SK-N-SH (cell line): ENCODE measurements around the gene EIF3F. TPM values are rescaled to one million over a fixed set of nuclear protein-coding genes. Genes with fewer than 3 reads are reported as not detected.

ENCODE experiments used
- CTCF ChIA-PET: fragments of 300-600, 350-600 bp; formaldehyde crosslinking; extraction: SDS; loops from one replicate; lab custom pipeline; 2021; lab: Yijun Ruan, JAX
- POLR2A ChIA-PET: fragments of 350-600 bp; sonication (Branson Sonifier 250); formaldehyde crosslinking; extraction: SDS; loops from one replicate; lab custom pipeline; 2020; ENCODE audit warnings: antibody characterized with exemption, inconsistent platforms; lab: Yijun Ruan, JAX
- DNase-seq: peaks from one replicate; pipeline ENCODE4 v3.0.0; 2012
- H2AFZ ChIP-seq: fragments of 200-600 bp; sonication (generic); 2 replicates; pipeline ENCODE4 v1.8.1; 2016; ENCODE audit warnings: antibody characterized with exemption, mild to moderate bottlenecking, low read depth
- H3F3A ChIP-seq: fragments of 200-600 bp; sonication (generic); replicated peaks from 2 replicates; pipeline ENCODE3; 2016; ENCODE audit warnings: antibody characterized with exemption, mild to moderate bottlenecking; ENCODE audit not compliant: insufficient read depth
- H3K27ac ChIP-seq, 2 experiments: fragments of 200-500 bp in 1 of 2; fragments of 200-600 bp in 1 of 2; sonication (Bioruptor generic) in 1 of 2; sonication (generic), shearing (Covaris generic) in 1 of 2; 2 replicates each; pipeline versions ENCODE4 v1.5.1 to v1.6.1; 2014 to 2016; ENCODE audit warnings: low read depth in 2 of 2, inconsistent platforms in 1 of 2, low read length in 1 of 2, mild to moderate bottlenecking in 1 of 2, mixed read lengths in 1 of 2
- H3K27me3 ChIP-seq: fragments of 200-600 bp; sonication (generic), shearing (Covaris generic); 2 replicates; pipeline ENCODE4 v1.6.1; 2016; ENCODE audit warnings: mixed run types; ENCODE audit not compliant: insufficient read depth
- H3K36me3 ChIP-seq, 2 experiments: fragments of 200-500 bp in 1 of 2; fragments of 200-600 bp in 1 of 2; sonication (Bioruptor generic) in 1 of 2; sonication (generic) in 1 of 2; replicated peaks in 1 of 2; 2 replicates each; pipeline versions ENCODE3 to v1.5.1; 2014 to 2016; ENCODE audit warnings: low read length in 1 of 2, mild to moderate bottlenecking in 1 of 2; ENCODE audit not compliant: insufficient read depth in 2 of 2, control insufficient read depth in 1 of 2
- H3K4me1 ChIP-seq, 2 experiments: fragments of 200-500 bp in 1 of 2; fragments of 200-600 bp in 1 of 2; sonication (Bioruptor generic) in 1 of 2; sonication (generic), shearing (Covaris generic) in 1 of 2; 2 replicates each; pipeline versions ENCODE4 v1.5.1 to v1.6.1; 2014 to 2016; ENCODE audit warnings: low read depth in 1 of 2, low read length in 1 of 2, mixed run types in 1 of 2; ENCODE audit not compliant: insufficient read depth in 2 of 2, control insufficient read depth in 1 of 2
- H3K4me2 ChIP-seq: fragments of 200-600 bp; sonication (generic), shearing (Covaris generic); 2 replicates; pipeline ENCODE4 v1.6.1; 2017; ENCODE audit warnings: mixed run types
- H3K4me3 ChIP-seq, 2 experiments: fragments of 200-500 bp in 1 of 2; fragments of 200-600 bp in 1 of 2; sonication (Bioruptor generic) in 1 of 2; sonication (generic), shearing (Covaris generic) in 1 of 2; 2 replicates each; pipeline versions ENCODE4 v1.5.1 to v1.8.1; 2014 to 2016; ENCODE audit warnings: low read depth in 2 of 2, inconsistent platforms in 1 of 2, low read length in 1 of 2, mild to moderate bottlenecking in 1 of 2, mixed read lengths in 1 of 2, moderate library complexity in 1 of 2
- H3K79me2 ChIP-seq: fragments of 200-600 bp; sonication (generic); 2 replicates; pipeline ENCODE4 v1.8.1; 2017; ENCODE audit warnings: mild to moderate bottlenecking; ENCODE audit not compliant: insufficient read depth
- H3K9ac ChIP-seq: fragments of 200-600 bp; sonication (generic); 2 replicates; pipeline ENCODE4 v1.6.1; 2017; ENCODE audit warnings: mixed run types
- H3K9me2 ChIP-seq: fragments of 200-600 bp; sonication (generic); 2 replicates; pipeline ENCODE4 v1.6.1; 2017; ENCODE audit warnings: mixed run types
- H3K9me3 ChIP-seq: fragments of 200-600 bp; sonication (generic); 2 replicates; pipeline ENCODE4 v1.6.1; 2017; ENCODE audit warnings: mixed run types, mild to moderate bottlenecking, moderate library complexity
- H4K20me1 ChIP-seq: fragments of 200-600 bp; sonication (generic); 2 replicates; pipeline ENCODE4 v1.6.1; 2017; ENCODE audit warnings: mild to moderate bottlenecking, mixed run types; ENCODE audit not compliant: insufficient read depth
- CHD2 ChIP-seq: fragments of 150-350 bp; IDR thresholded peaks from 2 replicates; pipeline ENCODE4 v1.6.1; 2018; ENCODE audit warnings: low read length; ENCODE audit not compliant: partially characterized antibody
- FOXJ3 ChIP-seq: sonication (generic); formaldehyde crosslinking; IDR thresholded peaks from 2 replicates; pipeline ENCODE4 v1.5.1; 2020; ENCODE audit warnings: mild to moderate bottlenecking, missing genetic modification reagents
- FOXM1 ChIP-seq: IDR thresholded peaks from 2 replicates; pipeline ENCODE4 v1.4.0; 2012; ENCODE audit warnings: low read depth, mild to moderate bottlenecking
- GABPA ChIP-seq: IDR thresholded peaks from 2 replicates; pipeline ENCODE4 v1.4.0; 2012; ENCODE audit warnings: low read depth, mild to moderate bottlenecking
- MEF2A ChIP-seq: IDR thresholded peaks from 2 replicates; pipeline ENCODE4 v1.4.0; 2012; ENCODE audit warnings: low read depth, borderline replicate concordance
- NFIC ChIP-seq: IDR thresholded peaks from 2 replicates; pipeline ENCODE4 v1.4.0; 2012; ENCODE audit warnings: borderline replicate concordance
- NRF1 ChIP-seq: IDR thresholded peaks from 2 replicates; pipeline ENCODE4 v1.6.1; 2012; ENCODE audit warnings: low read depth, mild to moderate bottlenecking, low read length
- REST ChIP-seq: IDR thresholded peaks from 2 replicates; pipeline ENCODE4 v1.6.1; 2012; ENCODE audit warnings: mild to moderate bottlenecking, low read depth, low read length, moderate library complexity
- RXRA ChIP-seq: IDR thresholded peaks from 2 replicates; pipeline ENCODE4 v1.4.0; 2012; ENCODE audit warnings: low read depth, mild to moderate bottlenecking, borderline replicate concordance
- TCF12 ChIP-seq: IDR thresholded peaks from 2 replicates; pipeline ENCODE4 v1.4.0; 2012
- USF2 ChIP-seq: fragments of 150-350 bp; IDR thresholded peaks from 2 replicates; pipeline ENCODE4 v1.6.1; 2017; ENCODE audit warnings: antibody characterized with exemption, low read length, low read depth, borderline replicate concordance
- WGBS: methylation state at CpG from one replicate; pipeline ENCODE4 v1.1.6; 2017; ENCODE audit warnings: low lambda C conversion rate; 5-methylcytosine and 5-hydroxymethylcytosine counted together
- polyA plus RNA-seq, 3 experiments: library from polyadenylated mRNA; depleted of rRNA; stranded (reverse); fragments of >200 nt; gene quantifications; 2 replicates each; pipeline ENCODE4 v1.2.3, GENCODE V29; 2012

EIF3F gene
- polyA plus RNA-seq, 1 of the 3 experiments (the other 2 are of a cell fraction), result 341 TPM

GRCh38 chr11:7981619-7982157 lies 5.4 kb upstream of the EIF3F start:
- no peaks in the 10 kb centered on the region for H3K4me1 ChIP-seq
- no peaks in the 10 kb centered on the region for H3K79me2 ChIP-seq
- H2AFZ ChIP-seq, result no peak overlapping the region
- no peak overlapping the region for H3K4me2 ChIP-seq
- H3K4me3 ChIP-seq, result no peak overlapping the region
- no peaks in the 10 kb centered on the region for H3K36me3 ChIP-seq
- POLR2A ChIA-PET, result no interaction called here
- no peak overlapping the region for H3K9ac ChIP-seq
- no peaks in the 10 kb centered on the region for H3K9me2 ChIP-seq
- CTCF ChIA-PET, result no interaction called here
- peaks cover 13% of the 10 kb centered on the region for H3F3A ChIP-seq
- no peak for DNase-seq
- H3K9me3 ChIP-seq, result no peaks in the 10 kb centered on the region
- no peak for TF ChIP-seq NRF1
- no peak for TF ChIP-seq TCF12
- no peak for TF ChIP-seq REST
- TF ChIP-seq FOXM1, result no peak
- TF ChIP-seq FOXJ3 (CRISPR knock-in tag), result no peak
- no peak for TF ChIP-seq USF2
- TF ChIP-seq NFIC, result no peak
- TF ChIP-seq RXRA, result no peak
- H3K27me3 ChIP-seq, result no peaks in the 10 kb centered on the region
- H4K20me1 ChIP-seq, result no peaks in the 10 kb centered on the region
- H3K27ac ChIP-seq, result no peak overlapping the region
- WGBS, result 25% methylated on average over 1 of the region's 1 CpG

GRCh38 chr11:7982582-7983119 lies 4.5 kb upstream of the EIF3F start:
- no peaks in the 10 kb centered on the region for H3K4me1 ChIP-seq
- no peaks in the 10 kb centered on the region for H3K36me3 ChIP-seq
- H3K27me3 ChIP-seq, result no peaks in the 10 kb centered on the region
- no peaks in the 10 kb centered on the region for H3K9me2 ChIP-seq
- H3K27ac ChIP-seq, result no peak overlapping the region
- WGBS, result 37% methylated on average over 1 of the region's 1 CpG
- no peak overlapping the region for H3K9ac ChIP-seq
- POLR2A ChIA-PET, result no interaction called here
- H3K4me3 ChIP-seq, result no peak overlapping the region
- H3K4me2 ChIP-seq, result no peak overlapping the region
- no peaks in the 10 kb centered on the region for H4K20me1 ChIP-seq
- no peak for DNase-seq
- TF ChIP-seq USF2 (no peak), CHD2 (no peak), GABPA (no peak), NFIC (no peak), MEF2A (no peak)
- CTCF ChIA-PET, result no interaction called here
- H3K79me2 ChIP-seq, result peaks cover 5% of the 10 kb centered on the region
- no peak overlapping the region for H2AFZ ChIP-seq
- no peaks in the 10 kb centered on the region for H3K9me3 ChIP-seq
- H3F3A ChIP-seq, result peaks cover 5% of the 10 kb centered on the region
